HG02642 (cell line): ENCODE data around the gene EPHA10.
"Not testable (repeated sequence)": the region's sequence is repeated elsewhere in the genome, so short reads cannot be mapped to it uniquely, and the experiment has no call there.

ENCODE experiments used
- ATAC-seq: cut with Tn5 transposase; IDR thresholded peaks from one replicate; pipeline ENCODE4 v1.9.1; 2021; ENCODE audit warnings: mild to moderate bottlenecking; ENCODE audit not compliant: unreplicated experiment, poor library complexity

Gene EPHA10

GRCh38 chr1:37718901-37719571 is 45.9 kb downstream of the EPHA10 start:
- no peak for ATAC-seq

DNA sequence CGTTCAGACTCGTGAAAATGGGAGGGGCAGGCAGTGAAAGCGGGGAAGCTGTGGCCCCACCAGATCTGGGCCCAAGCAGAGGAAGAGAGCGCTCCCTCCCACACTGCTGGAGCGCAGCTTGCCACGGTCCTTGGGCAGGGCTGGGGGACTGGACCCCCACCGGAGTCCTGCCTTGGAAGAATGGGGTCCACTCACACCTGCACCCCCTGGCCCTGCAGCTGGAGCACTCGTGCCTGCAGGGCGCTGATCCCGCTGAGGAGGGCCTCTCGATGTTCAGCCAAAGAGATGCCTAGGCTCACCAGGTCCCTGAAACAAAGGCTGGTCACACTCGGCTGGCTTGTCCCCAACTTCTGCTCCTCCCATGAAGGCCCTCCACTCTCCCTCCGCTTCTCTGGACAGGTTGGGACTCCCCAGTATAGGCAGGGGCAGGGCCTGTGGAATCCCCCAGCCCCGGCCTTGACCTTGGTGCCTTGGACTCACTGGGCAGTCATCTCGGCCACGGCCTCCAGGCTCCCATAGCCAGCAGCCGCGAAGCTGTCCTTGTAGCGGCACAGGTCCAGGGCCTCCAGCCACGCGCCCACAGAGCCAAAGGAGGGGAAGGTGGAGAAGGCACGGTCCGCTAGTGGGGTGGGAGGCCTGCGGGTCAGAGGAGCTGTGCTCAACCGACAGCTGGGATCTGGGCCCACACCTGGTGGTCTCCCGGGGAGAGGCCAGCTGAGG is 46.6 kb downstream of the EPHA10 start:
- ATAC-seq: no peak

- ATAC-seq: no peak
Observed at GRCh38 chr1:37717631-37718030, 47.3 kb downstream of the EPHA10 start.

DNA sequence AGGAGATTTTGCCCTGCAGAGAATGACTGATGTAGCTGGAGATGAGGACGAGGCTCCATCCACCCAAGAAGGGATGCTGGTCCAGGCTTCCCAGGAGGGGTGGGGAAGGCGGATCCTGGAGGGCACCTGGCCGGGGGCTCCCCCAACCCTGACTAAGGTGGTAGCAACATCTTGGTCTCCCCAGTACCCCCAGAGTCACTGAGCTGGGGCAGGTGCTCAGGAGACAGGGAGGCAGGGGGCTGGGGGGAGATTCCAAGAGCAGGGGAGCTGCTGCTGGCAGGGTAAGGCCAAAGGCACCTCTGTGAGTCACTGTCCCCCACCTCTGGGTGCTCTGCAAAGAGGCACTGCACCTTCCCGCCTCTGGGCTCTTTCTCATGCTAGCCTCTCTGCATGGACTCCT is 48.6 kb downstream of the EPHA10 start:
- ATAC-seq: no peak

- no peak for ATAC-seq
Observed at GRCh38 chr1:37714689-37715088, 50.2 kb downstream of the EPHA10 start.

DNA sequence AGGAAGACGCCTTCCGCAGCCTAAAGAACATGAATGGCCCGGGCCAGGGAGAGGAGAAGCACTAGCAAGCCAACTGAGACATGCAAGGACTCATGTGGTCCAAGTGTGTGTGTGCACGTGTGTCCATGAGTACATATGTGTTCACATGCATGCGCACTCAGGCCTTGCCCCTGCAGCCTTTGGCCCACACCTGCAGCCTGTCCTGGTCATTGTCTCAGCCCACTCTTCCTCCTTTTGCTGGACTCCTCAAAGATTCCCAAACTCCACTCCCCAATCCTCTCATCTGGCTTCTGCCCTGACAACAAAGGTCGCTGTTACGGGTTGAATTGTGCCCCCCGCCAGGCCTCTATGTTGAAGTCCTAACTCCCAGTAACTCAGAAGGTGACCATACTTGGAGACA is 50.7 kb downstream of the EPHA10 start:
- ATAC-seq: no peak

DNA sequence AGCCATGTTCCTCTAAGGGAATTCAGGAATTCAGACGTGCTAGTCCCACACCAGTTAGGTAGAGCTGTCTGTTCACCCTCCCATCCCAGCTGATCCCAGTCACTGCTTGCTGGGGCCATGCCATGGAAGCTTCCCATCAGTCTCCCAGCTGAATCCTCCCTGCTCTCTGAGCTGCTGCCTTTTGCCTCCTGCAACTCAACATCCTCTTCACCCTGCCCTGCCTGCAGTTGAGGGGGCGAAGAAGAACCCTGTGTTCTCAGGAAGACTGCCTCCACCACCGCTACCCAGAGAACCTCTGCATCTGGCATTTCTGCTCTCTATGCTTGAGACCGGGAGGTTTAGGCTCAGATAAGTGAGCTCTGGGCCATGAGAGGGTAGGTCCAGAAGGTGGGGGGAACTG is 56.4 kb downstream of the EPHA10 start:
- no peak for ATAC-seq

DNA sequence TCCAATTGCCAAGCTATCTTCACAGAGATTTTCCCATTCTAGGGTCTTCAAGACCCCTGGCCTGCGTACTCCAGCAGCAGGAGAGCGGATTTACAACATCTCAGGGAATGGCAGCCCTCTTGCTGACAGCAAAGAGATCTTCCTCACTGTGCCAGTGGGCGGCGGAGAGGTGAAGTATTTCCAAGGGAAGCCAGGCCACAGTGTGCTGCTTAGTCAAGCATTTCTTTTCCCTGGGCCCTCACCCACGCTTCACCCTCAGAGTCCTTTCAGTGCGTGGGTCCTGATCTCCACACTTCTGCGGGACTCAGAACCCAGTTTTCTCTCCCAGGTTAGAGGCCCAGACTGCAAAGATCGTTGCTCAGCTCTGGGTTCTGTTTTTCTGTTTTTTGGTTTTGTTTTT is 59.5 kb downstream of the EPHA10 start:
- no peak for ATAC-seq

GRCh38 chr1:37704966-37705365 is 60.0 kb downstream of the EPHA10 start:
- ATAC-seq: no peak

DNA sequence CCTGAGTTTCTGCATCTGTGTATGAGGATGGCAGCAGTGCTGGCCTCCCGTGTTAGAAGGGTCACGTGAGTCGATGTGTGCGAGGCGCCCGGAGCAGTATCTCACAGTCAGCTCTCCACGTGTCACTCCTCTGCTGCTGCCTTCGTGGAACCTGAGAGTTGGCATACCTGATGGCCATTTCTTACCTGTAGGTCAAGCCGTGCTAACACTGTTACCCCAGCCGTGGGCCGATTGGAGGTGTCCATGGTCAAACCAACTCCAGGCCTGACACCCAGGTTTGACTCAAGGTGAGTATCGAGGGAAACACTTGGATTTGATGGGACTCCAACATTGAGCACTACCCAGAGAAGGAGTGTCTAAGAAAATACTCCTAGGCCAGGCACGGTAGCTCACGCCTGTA is 61.9 kb downstream of the EPHA10 start:
- ATAC-seq: no peak

GRCh38 chr1:37701051-37701450 is 63.9 kb downstream of the EPHA10 start:
- ATAC-seq: no peak

GRCh38 chr1:37699147-37699546 is 65.8 kb downstream of the EPHA10 start:
- ATAC-seq: no peak

GRCh38 chr1:37697737-37698136 is 67.2 kb downstream of the EPHA10 start:
- no peak for ATAC-seq

DNA sequence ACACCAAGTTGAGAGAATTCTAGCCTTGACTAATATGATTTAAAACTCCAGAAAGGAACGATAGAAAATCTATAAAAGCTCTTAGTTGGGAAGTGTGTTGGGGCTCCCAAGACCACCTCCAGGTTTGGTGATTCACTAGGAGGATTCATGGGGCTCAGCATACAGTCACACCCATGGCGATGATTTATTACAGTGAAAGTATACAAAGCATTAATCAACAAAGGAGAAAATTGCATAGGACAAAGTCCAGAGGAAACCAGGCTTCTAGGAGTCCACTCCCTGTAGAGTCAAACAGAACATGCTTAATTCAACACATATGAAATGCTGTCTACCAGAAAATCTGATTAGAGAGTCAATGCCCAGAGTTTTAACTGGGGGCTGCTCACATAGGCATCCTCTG is 67.8 kb downstream of the EPHA10 start:
- ATAC-seq: no peak

- no peak for ATAC-seq
Observed at GRCh38 chr1:37692834-37693175, 72.1 kb downstream of the EPHA10 start.

DNA sequence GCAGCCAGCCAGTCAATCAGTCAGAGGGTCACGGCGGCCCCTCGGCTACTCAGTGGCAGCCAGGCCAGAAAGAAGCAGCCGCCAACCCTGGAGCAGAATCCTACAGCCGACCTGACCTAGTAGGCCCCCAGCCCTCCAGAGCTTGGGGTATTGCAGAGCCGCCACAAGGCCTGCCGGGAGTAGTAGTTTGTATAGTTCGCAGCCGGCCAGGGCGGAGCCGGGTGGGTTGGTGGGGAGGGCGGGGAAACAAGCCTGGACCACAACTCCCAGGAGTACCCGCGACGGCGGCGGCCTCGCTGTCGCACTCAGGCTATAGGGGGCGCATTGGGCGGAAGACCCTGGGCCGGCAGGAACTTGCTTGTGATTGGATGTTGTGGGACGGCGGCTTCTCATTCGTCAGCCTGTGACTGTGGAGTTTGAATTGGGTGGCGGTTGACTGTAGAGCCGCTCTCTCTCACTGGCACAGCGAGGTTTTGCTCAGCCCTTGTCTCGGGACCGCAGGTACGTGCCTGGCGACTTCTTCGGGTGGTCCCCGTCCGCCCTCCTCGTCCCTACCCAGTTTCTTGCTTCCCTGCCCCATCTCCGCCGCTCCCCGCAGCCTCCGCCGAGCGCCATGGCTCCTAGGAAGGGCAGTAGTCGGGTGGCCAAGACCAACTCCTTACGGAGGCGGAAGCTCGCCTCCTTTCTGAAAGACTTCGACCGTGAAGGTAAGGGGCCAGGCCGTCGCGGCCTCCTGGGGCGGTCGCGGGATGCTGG is 72.7 kb downstream of the EPHA10 start, which contains the start of gene CDCA8:
TSS of gene CDCA8 (plus strand) at position 439 of the 756 bp plus-strand sequence. CDS start at position 614, 175 bp downstream.
- ATAC-seq: peak; percentile 83

GRCh38 chr1:37691497-37692077 is 73.3 kb downstream of the EPHA10 start:
- ATAC-seq: peak; percentile 7

- ATAC-seq: no peak
Observed at GRCh38 chr1:37688926-37689325, 76.0 kb downstream of the EPHA10 start.

DNA sequence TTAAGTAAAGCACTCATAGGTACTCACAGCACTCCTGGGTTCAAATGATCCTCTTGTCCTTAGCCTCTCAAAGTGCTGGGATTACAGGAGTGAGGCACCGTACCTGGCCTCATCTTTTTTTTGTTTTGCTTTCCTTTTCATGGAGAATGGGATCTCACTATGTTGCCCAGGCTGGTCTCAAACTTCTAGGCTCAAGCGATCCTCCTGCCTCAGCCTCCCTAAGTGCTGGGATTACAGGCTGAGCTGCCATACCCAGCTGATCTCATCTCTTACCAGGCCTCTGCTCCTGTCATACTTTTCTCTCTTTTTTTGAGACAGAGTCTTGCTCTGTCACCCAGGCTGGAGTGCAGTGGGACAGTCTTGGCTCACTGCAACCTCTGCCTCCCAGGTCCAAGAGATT is 77.2 kb downstream of the EPHA10 start:
- ATAC-seq: not testable (repeated sequence)

GRCh38 chr1:37685722-37686121 is 79.2 kb downstream of the EPHA10 start:
- ATAC-seq: no peak

GRCh38 chr1:37684182-37684581 is 80.7 kb downstream of the EPHA10 start:
- ATAC-seq: not testable (repeated sequence)
